Measurements from ENCODE around the gene RFX4. TPM values are rescaled to one million over a fixed set of nuclear protein-coding genes. Genes with fewer than 3 reads are reported as not detected.

Gene RFX4
- total and polyA plus RNA-seq, 2 of the 8 experiments (the other 6 are each of a cell fraction or from before 2014, with no cell fraction given) = 0.06 TPM; not detected in 1

- Histone ChIP-seq H2BK15ac (ENCODE audit: low read length) (no peak overlapping the region), H3K79me2 (ENCODE audit: control insufficient read depth in 1 of 2, insufficient read depth in 2 of 2, low read length in 2 of 2) (no peaks in the 10 kb centered on the region), H2AK5ac (ENCODE audit: low read depth, low read length) (no peak overlapping the region), H2BK120ac (replicated peaks; ENCODE audit: low read depth, low read length) (no peak overlapping the region), H3K27me3 (replicated peaks in 1 of 4; ENCODE audit: control insufficient read depth in 3 of 4, extremely low read depth in 1 of 4, insufficient read depth in 3 of 4, low read length in 3 of 4) (no peaks in the 10 kb centered on the region), H3K56ac (replicated peaks; ENCODE audit: insufficient read length, low read depth, low read length) (no peak overlapping the region), H2BK20ac (ENCODE audit: low read length) (no peak overlapping the region), H3K18ac (ENCODE audit: extremely low read depth, low read length) (no peak overlapping the region), H3K23me2 (ENCODE audit: low read depth, low read length) (no peaks in the 10 kb centered on the region), H3K4me1 (replicated peaks in 1 of 4; ENCODE audit: control insufficient read depth in 3 of 4, insufficient read depth in 4 of 4, low read length in 3 of 4) (no peaks in the 10 kb centered on the region), H3K9me3 (ENCODE audit: insufficient read depth in 2 of 2, low read depth in 1 of 2, low read length in 1 of 2) (no peaks in the 10 kb centered on the region), H4K8ac (ENCODE audit: extremely low read depth, insufficient read depth, low read length) (no peak overlapping the region), H2BK5ac (ENCODE audit: low read depth, low read length) (no peak overlapping the region), H4K20me1 (replicated peaks in 1 of 2; ENCODE audit: control insufficient read depth in 1 of 2, insufficient read depth in 2 of 2, low read length in 2 of 2) (no peaks in the 10 kb centered on the region), H3K9ac (replicated peaks in 1 of 4; ENCODE audit: extremely low read depth in 1 of 4, low read depth in 3 of 4, low read length in 3 of 4) (no peak overlapping the region), H3K27ac (ENCODE audit: low read depth, low read length) (no peak overlapping the region), H3K4me3 (ENCODE audit: extremely low read depth in 1 of 4, insufficient read depth in 2 of 4, low read depth in 3 of 4, low read length in 4 of 4) (no peak overlapping the region), H4K91ac (replicated peaks; ENCODE audit: insufficient read length, low read length) (no peak overlapping the region), H3K14ac (ENCODE audit: insufficient read length) (no peak overlapping the region), H3K4ac (replicated peaks; ENCODE audit: insufficient read length, low read depth, low read length) (no peak overlapping the region), H3K79me1 (ENCODE audit: low read depth, low read length) (no peaks in the 10 kb centered on the region), H2BK12ac (ENCODE audit: low read depth, low read length) (no peak overlapping the region), H3K4me2 (ENCODE audit: insufficient read depth in 1 of 2, low read depth in 2 of 2, low read length in 2 of 2) (no peak overlapping the region), H2AFZ (ENCODE audit: low read length) (no peak overlapping the region), H4K5ac (ENCODE audit: insufficient read length, low read depth, low read length) (no peak overlapping the region), H3K23ac (ENCODE audit: insufficient read length) (no peak overlapping the region), H3K36me3 (ENCODE audit: control insufficient read depth in 2 of 4, insufficient read depth in 4 of 4, low read length in 3 of 4) (no peaks in the 10 kb centered on the region)
- DNase-seq (ENCODE audit: low read depth in 1 of 2, low spot score in 2 of 2) (no peak), FAIRE-seq (no peak)
- CTCF ChIA-PET (ENCODE audit: partially characterized antibody) = no interaction called here
- 84% methylated on average over 9 of the region's 9 CpGs; no CpG with 5 or more reads in 1 of the 2 experiments for WGBS, 2 experiments (ENCODE audit: extremely low coverage in 1 of 2, insufficient coverage in 1 of 2, insufficient read length in 1 of 2, insufficient replicate concordance in 2 of 2, low coverage in 1 of 2, low lambda C conversion rate in 2 of 2, missing lambda C conversion rate in 1 of 2)
- POLR2A ChIA-PET (ENCODE audit: partially characterized antibody) = no interaction called here
- no peak for TF ChIP-seq RNF2 (IDR thresholded peaks at IDR 0.05; ENCODE audit: borderline replicate concordance, low read depth, low read length, missing control alignments, poor library complexity, severe bottlenecking)
- TF ChIP-seq SIRT6 (IDR thresholded peaks at IDR 0.05; ENCODE audit: low read length) = no peak
- no peak for TF ChIP-seq MAX (IDR thresholded peaks at IDR 0.05)
- TF ChIP-seq ATF3 (IDR thresholded peaks at IDR 0.05; ENCODE audit: insufficient read depth, low read depth, low read length) = no peak
- no peak for TF ChIP-seq GABPA (IDR thresholded peaks at IDR 0.05; ENCODE audit: borderline replicate concordance, insufficient read depth, low read length)
- TF ChIP-seq FOSL1 (IDR thresholded peaks at IDR 0.05; ENCODE audit: insufficient read depth, low read depth, low read length) = no peak
- TF ChIP-seq NRF1 (IDR thresholded peaks at IDR 0.05; ENCODE audit: low read depth, low read length) = no peak
- no peak for TF ChIP-seq BACH1 (IDR thresholded peaks at IDR 0.05; ENCODE audit: low read length)
- no peak for TF ChIP-seq CEBPB (IDR thresholded peaks at IDR 0.05; ENCODE audit: low read depth, low read length)
- no peak for TF ChIP-seq ATF2 (IDR thresholded peaks at IDR 0.05; ENCODE audit: low read length)
- no peak for TF ChIP-seq MAFK (IDR thresholded peaks at IDR 0.05; ENCODE audit: low read depth, low read length)
Measured at GRCh38 chr12:106564678-106565329, 18.0 kb upstream of the RFX4 start.
